ENCODE measurements around the gene LMBRD2.

The LMBRD2 gene

DNA sequence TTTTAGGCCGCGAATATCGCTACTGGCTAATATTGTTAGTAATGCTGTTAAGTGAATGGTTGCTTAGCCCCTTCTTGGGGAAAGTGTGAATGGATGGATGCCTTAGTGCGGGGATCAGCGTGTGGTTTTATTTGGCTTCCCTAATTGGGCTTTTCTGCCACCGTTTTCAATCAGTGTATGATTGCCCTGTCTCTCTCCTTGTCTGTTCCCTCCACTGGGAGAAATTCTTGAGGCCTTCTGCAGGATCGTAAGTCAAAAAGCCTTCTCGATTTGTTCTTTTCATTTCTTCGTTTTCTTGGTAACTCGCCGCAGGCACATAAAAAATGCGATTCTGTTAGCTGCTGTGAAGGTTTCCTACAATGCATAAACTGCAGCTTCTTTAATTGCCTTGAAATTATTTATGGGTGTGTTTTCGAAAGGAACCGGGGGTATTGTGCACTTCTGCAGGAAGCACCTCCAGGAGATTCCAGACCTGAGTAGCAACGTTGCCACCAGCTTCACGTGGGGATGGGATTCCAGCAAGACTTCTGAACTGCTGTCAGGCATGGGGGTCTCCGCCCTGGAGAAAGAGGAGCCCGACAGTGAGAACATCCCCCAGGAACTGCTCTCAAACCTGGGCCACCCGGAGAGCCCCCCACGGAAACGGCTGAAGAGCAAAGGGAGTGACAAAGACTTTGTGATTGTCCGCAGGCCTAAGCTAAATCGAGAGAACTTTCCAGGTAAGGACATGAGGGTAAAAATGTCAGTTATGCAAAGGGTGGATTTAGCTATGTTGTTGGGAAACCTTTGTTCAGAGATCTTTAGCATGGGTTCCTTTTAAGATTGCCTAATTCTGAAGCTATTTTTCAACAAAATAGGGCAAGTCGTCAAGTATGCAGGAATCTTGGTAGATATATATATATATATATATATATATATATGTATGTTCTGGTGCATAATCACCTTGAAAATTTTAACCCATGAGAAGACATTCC lies 924 bp upstream of the LMBRD2 start:
- DNase-seq (ENCODE audit: extremely low read depth, low read depth) = no peak
- TF ChIP-seq, protein P1, sequence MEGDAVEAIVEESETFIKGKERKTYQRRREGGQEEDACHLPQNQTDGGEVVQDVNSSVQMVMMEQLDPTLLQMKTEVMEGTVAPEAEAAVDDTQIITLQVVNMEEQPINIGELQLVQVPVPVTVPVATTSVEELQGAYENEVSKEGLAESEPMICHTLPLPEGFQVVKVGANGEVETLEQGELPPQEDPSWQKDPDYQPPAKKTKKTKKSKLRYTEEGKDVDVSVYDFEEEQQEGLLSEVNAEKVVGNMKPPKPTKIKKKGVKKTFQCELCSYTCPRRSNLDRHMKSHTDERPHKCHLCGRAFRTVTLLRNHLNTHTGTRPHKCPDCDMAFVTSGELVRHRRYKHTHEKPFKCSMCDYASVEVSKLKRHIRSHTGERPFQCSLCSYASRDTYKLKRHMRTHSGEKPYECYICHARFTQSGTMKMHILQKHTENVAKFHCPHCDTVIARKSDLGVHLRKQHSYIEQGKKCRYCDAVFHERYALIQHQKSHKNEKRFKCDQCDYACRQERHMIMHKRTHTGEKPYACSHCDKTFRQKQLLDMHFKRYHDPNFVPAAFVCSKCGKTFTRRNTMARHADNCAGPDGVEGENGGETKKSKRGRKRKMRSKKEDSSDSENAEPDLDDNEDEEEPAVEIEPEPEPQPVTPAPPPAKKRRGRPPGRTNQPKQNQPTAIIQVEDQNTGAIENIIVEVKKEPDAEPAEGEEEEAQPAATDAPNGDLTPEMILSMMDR (IDR thresholded peaks at IDR 0.05; ENCODE audit: low read depth, low read length) = no peak

DNA sequence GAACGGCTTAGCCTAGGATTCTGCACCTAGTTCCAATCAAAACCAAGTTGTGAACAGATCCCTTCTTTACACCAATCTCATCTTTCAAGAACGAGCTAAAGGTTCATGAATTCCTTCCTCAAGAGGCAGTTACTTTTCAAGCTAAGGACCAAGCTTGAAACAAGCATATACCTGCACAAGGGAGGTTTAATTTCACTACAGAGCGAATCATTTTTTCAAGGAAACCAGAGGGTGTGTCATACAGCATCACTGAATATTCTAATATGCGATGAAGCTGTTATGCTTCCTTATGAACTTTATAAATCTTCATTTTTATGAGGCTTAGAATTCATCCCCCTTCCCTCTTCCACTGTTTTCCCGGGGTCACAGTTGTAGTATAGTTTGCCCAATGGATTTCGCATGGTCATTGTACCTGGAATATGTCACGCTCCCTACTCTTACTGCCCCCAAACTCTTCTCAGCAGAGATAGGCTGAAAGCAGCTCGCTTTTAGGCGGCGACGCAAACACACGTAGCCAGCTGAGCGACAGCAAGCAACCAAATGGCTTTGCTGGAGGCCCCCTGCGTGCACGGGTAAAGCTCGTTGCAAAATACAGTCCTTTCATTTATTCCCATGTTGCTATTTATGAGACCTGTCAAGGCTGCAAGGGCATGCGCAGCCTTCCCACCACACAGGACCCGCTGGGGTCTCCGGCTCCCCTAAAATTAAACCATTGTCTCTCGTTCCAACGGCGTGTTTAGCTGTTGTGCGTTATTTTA lies 832 bp downstream of the LMBRD2 start:
- DNase-seq (ENCODE audit: extremely low read depth, low read depth) = no peak
- TF ChIP-seq, protein P1 (IDR thresholded peaks at IDR 0.05; ENCODE audit: low read depth, low read length) = no peak; the same call in 1 of the 2 replicates

GRCh38 chr5:36147681-36148080 lies 4.0 kb downstream of the LMBRD2 start:
- DNase-seq (ENCODE audit: extremely low read depth, low read depth) = no peak
- TF ChIP-seq, protein P1 (IDR thresholded peaks at IDR 0.05; ENCODE audit: low read depth, low read length) = no peak

DNA sequence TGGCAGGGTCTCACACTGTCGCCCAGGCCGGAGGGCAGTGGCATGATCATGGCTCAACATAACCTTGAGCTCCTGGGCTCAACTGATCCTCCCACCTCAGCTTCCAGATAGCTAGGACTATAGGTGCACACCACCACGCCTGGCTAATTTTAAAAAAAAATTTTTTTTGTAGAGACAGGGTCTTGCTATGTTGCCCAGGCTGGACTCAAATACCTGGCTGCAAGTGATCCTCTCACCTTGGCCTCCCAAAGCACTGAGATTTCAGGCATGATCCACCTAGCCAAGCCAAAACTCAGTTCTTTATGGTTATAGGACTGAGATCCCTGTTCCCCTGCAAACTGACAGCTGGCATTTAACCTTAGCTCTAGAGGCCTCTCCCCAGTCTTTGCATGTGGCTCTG lies 5.3 kb downstream of the LMBRD2 start:
- TF ChIP-seq, protein P1 (IDR thresholded peaks at IDR 0.05; ENCODE audit: low read depth, low read length) = no peak
- DNase-seq (ENCODE audit: extremely low read depth, low read depth) = no peak

DNA sequence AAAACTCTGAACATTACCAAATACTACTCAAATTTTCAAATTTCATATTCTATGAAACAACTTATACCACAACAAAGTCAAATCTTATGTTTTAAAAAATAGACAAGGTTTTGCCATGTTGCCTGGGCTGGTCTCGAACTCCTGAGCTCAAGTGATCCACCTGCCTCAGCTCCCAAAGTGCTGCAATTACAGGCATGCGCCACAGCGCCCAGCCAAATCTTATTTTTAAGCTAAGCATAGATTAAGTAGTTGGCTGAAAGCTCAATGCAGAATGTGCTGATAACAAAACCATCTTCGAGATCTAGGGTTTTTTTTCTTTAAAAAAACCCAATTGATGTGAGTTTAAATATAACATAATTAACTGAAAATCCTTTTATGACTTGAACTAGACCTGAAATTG lies 6.4 kb downstream of the LMBRD2 start:
- DNase-seq (ENCODE audit: extremely low read depth, low read depth) = no peak
- TF ChIP-seq, protein P1 (IDR thresholded peaks at IDR 0.05; ENCODE audit: low read depth, low read length) = no peak

DNA sequence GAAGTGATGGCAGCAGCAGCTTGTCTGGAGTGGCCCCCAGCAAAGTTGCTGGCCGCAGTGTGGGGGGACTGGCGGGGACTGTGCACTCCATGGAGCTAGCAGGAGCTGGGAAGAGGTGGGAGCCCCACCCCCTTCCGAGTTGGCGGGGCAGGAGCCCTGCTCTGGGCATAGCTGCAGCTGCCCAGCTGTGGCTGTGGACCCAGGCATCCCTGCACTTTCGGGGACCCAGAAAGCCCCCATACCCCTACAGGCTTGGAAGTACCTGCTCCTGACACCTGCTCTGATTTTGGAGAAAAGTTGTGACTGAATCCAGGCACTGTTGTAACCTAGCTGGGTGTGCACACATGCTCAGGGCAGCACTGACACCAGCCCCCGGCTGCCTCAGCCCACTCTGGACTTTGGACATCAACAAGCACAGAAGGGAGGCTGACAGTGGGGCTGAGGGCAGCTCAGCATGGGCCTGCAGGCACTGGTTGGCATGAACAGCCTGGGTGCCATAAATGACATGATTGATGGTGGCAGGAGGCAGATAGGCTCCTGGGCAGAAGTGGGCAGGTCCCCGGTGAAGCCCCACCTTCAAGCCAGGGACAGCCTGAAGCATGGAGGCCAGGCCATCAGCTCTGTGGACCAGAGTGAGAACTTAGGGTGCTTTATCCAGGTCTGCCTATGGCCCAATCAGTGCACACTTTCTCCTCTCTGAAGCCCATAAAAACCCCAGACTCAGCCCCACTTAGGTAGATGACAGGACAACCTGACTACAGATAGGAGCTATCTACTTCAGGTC lies 12.6 kb downstream of the LMBRD2 start:
- DNase-seq (ENCODE audit: extremely low read depth, low read depth) = no peak
- TF ChIP-seq, protein P1 (IDR thresholded peaks at IDR 0.05; ENCODE audit: low read depth, low read length) = no peak
